ENCODE measurements around the gene VPS13A. TPM values are rescaled to one million over a fixed set of nuclear protein-coding genes. Genes with fewer than 3 reads are reported as not detected.

VPS13A gene
- total RNA-seq, 4 donors from 2014 or later, result 22.5 to 58.9 (median 39.0) TPM

DNA sequence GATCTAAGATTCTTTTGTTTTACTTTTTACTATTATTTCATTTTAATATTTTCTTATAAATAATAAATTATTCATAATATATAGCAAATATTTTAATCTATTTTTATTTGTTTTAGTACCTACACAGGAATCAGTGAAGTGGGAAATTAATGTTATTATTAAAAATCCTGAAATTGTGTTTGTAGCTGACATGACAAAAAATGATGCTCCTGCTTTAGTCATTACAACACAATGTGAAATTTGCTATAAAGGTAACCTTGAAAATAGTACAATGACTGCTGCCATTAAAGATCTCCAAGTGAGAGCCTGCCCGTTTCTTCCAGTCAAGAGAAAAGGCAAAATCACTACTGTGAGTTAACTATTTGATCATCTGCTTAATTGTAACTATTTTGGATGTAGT is 138.7 kb downstream of the VPS13A start:
- Histone ChIP-seq H3K9me3 (no peaks in the 10 kb centered on the region), H3K36me3 (peaks cover 0 to 3% of the 10 kb centered on the region in 2 donors), H3K4me1 (no peaks in the 10 kb centered on the region), H3K27ac (no peak overlapping the region), H3K4me3 (no peak overlapping the region), H3K27me3 (no peaks in the 10 kb centered on the region)
- no peak for DNase-seq
- intact Hi-C loops (cut with DNase I; ENCODE audit: low total_unique reads), result no loop called here
- TF ChIP-seq, protein P1, sequence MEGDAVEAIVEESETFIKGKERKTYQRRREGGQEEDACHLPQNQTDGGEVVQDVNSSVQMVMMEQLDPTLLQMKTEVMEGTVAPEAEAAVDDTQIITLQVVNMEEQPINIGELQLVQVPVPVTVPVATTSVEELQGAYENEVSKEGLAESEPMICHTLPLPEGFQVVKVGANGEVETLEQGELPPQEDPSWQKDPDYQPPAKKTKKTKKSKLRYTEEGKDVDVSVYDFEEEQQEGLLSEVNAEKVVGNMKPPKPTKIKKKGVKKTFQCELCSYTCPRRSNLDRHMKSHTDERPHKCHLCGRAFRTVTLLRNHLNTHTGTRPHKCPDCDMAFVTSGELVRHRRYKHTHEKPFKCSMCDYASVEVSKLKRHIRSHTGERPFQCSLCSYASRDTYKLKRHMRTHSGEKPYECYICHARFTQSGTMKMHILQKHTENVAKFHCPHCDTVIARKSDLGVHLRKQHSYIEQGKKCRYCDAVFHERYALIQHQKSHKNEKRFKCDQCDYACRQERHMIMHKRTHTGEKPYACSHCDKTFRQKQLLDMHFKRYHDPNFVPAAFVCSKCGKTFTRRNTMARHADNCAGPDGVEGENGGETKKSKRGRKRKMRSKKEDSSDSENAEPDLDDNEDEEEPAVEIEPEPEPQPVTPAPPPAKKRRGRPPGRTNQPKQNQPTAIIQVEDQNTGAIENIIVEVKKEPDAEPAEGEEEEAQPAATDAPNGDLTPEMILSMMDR (IDR thresholded peaks at IDR 0.05), result no peak
- TF ChIP-seq POLR2A (IDR thresholded peaks at IDR 0.05), result no peak

GRCh38 chr9:77325058-77325457 is 147.7 kb downstream of the VPS13A start:
- Histone ChIP-seq H3K27ac (no peak overlapping the region), H3K36me3 (no peaks in the 10 kb centered on the region), H3K4me1 (no peaks in the 10 kb centered on the region), H3K9me3 (no peaks in the 10 kb centered on the region), H3K4me3 (no peak overlapping the region), H3K27me3 (no peaks in the 10 kb centered on the region)
- intact Hi-C loops (cut with DNase I; ENCODE audit: low total_unique reads), result no loop called here
- DNase-seq, result no peak
- no peak for TF ChIP-seq POLR2A (IDR thresholded peaks at IDR 0.05)
- TF ChIP-seq, protein P1 (IDR thresholded peaks at IDR 0.05), result no peak

DNA sequence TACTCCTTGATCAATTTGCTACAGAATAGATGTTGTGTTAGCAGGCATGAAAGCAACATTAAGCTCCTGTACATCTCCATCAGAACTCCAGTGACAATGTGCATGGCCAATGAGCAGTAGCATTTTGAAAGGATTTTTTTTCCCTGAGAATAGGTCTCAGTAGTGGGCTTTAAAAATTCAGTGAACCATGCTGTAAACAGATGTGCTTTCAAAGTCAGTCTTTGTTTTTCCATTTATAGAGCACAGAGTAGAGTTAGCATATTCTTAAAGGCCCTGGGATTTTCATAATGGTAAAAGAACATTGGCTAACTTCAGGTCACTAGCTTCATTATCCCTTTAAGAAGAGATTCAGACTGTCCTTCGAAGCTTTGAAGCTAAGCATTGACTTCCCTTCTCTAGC is 150.8 kb downstream of the VPS13A start:
- no peaks in the 10 kb centered on the region for H3K36me3 ChIP-seq
- no peak for DNase-seq

DNA sequence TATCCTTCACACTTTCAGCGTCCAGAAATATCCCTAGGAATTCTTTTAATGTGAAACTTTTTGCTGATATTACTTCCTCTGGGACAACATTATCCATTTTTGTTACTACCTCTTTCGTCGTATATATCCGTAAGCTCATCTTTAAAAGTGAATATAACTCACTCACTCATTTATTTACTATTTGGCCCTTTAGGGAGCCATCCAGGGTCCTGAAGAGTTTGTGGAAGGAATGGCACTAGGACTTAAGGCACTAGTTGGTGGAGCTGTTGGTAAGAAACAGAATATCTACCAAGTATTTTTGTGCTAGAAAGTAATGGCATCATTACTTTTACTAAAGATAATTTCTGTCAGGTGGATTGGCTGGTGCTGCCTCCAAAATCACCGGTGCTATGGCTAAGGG is 192.7 kb downstream of the VPS13A start:
- DNase-seq, result no peak
- intact Hi-C loops (cut with DNase I; ENCODE audit: low total_unique reads), result no loop called here

More for the DNA sequence above, 150.8 kb downstream of the VPS13A start:
- no peak for TF ChIP-seq POLR2A (IDR thresholded peaks at IDR 0.05)
- TF ChIP-seq, protein P1 (IDR thresholded peaks at IDR 0.05), result no peak
- H3K4me3 ChIP-seq, result no peak overlapping the region
- H3K9me3 ChIP-seq, result no peaks in the 10 kb centered on the region
- no peak overlapping the region for H3K27ac ChIP-seq
- no peaks in the 10 kb centered on the region for H3K27me3 ChIP-seq
- intact Hi-C loops (cut with DNase I; ENCODE audit: low total_unique reads), result no loop called here
- no peaks in the 10 kb centered on the region for H3K4me1 ChIP-seq

DNA sequence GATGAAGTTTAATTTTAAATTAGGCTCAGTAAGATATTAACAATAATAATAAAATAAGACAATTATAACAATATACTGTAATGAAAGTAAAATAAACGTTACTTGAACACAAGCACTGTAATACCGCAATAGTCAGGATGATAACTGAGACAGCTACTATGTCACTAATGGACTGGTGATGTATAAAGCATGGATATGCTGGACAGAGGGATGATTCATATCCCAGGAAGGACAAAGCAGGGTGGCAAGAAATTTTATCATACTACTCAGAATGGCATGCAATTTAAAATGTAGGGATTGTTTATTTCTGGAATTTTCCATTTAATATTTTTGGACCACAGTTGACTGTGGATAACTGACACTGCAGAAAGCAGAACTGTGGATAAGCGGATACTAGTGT is 196.9 kb downstream of the VPS13A start:
- no peak for TF ChIP-seq POLR2A (IDR thresholded peaks at IDR 0.05)
- TF ChIP-seq, protein P1 (IDR thresholded peaks at IDR 0.05), result no peak
- Histone ChIP-seq H3K27ac (no peak overlapping the region), H3K4me1 (no peaks in the 10 kb centered on the region), H3K36me3 (no peaks in the 10 kb centered on the region), H3K27me3 (no peaks in the 10 kb centered on the region), H3K4me3 (no peak overlapping the region), H3K9me3 (no peaks in the 10 kb centered on the region)
- DNase-seq, result no peak
- intact Hi-C loops (cut with DNase I; ENCODE audit: low total_unique reads), result no loop called here

More for the DNA sequence above, 192.7 kb downstream of the VPS13A start:
- Histone ChIP-seq H3K9me3 (no peaks in the 10 kb centered on the region), H3K36me3 (no peaks in the 10 kb centered on the region), H3K27me3 (no peaks in the 10 kb centered on the region), H3K4me1 (no peaks in the 10 kb centered on the region), H3K27ac (no peak overlapping the region), H3K4me3 (no peak overlapping the region)
- TF ChIP-seq, protein P1 (IDR thresholded peaks at IDR 0.05), result no peak
- no peak for TF ChIP-seq POLR2A (IDR thresholded peaks at IDR 0.05)

All from uterus (tissue), 4 donors.